MCF 10A (cell line): ENCODE measurements around the gene EPHB1. TPM values are rescaled to one million over a fixed set of nuclear protein-coding genes. Genes with fewer than 3 reads are reported as not detected.

ENCODE experiments used
- BruUV-seq: library from RNA; stranded (reverse); fragments of 400-500 nt; replicated peaks from 2 replicates; lab custom pipeline; 2021; lab: Mats Ljungman, UMichigan
- CTCF ChIA-PET: fragments of 300-600 bp; sonication (Branson Sonifier 250); formaldehyde crosslinking; extraction: SDS; loops from one replicate; lab custom pipeline; 2021; ENCODE audit warnings: antibody characterized with exemption, inconsistent platforms; lab: Yijun Ruan, JAX
- POLR2A ChIA-PET: fragments of 300-600, 350-650 bp; sonication (Branson Sonifier 250); formaldehyde crosslinking; extraction: SDS; loops from one replicate; lab custom pipeline; 2020; ENCODE audit warnings: antibody characterized with exemption, inconsistent platforms; lab: Yijun Ruan, JAX
- DNase-seq: peaks from one replicate; pipeline ENCODE4 v3.0.0-alpha.2; 2018; ENCODE audit not compliant: unreplicated experiment
- H3K27ac Mint-ChIP-seq: one replicate; pipeline ENCODE4 v1.8.0; 2022; ENCODE audit warnings: mild to moderate bottlenecking, low read depth, mixed read lengths; ENCODE audit not compliant: unreplicated experiment
- H3K27me3 Mint-ChIP-seq: one replicate; pipeline ENCODE4 v1.8.0; 2022; ENCODE audit warnings: mixed read lengths; ENCODE audit not compliant: insufficient read depth, unreplicated experiment
- H3K36me3 Mint-ChIP-seq: one replicate; pipeline ENCODE4 v1.8.0; 2022; ENCODE audit warnings: mild to moderate bottlenecking, moderate library complexity, mixed read lengths; ENCODE audit not compliant: insufficient read depth, unreplicated experiment
- H3K4me1 Mint-ChIP-seq: one replicate; pipeline ENCODE4 v1.8.0; 2022; ENCODE audit warnings: mixed read lengths; ENCODE audit not compliant: insufficient read depth, unreplicated experiment
- H3K4me3 Mint-ChIP-seq: one replicate; pipeline ENCODE4 v1.8.0; 2022; ENCODE audit warnings: mild to moderate bottlenecking, moderate library complexity, mixed read lengths; ENCODE audit not compliant: unreplicated experiment
- H3K9me3 Mint-ChIP-seq: one replicate; pipeline ENCODE4 v1.8.0; 2022; ENCODE audit warnings: mixed read lengths; ENCODE audit not compliant: unreplicated experiment
- CTCF ChIP-seq: fragments of 200-600 bp; IDR thresholded peaks from one replicate; pipeline ENCODE4 v1.8.0; 2022; ENCODE audit warnings: antibody characterized with exemption, mild to moderate bottlenecking; ENCODE audit not compliant: unreplicated experiment
- intact Hi-C: fragments of 100-400 bp; cut with micrococcal nuclease; formaldehyde crosslinking; loops from 2 replicates; pipeline ENCODE4 v1.14.1; 2022
- total RNA-seq: library from RNA; stranded (reverse); gene quantifications from 2 replicates; pipeline ENCODE4 v1.2.3, GENCODE V29; 2022

EPHB1 gene
- total RNA-seq, 1 experiment from 2014 or later, result not detected

GRCh38 chr3:134813618-134814017, 18.6 kb downstream of the EPHB1 start:
- no peak for DNase-seq
- Mint-ChIP-seq H3K36me3 (no peaks in the 10 kb centered on the region), H3K4me1 (no peaks in the 10 kb centered on the region), H3K27ac (no peak overlapping the region), H3K27me3 (peaks cover 12% of the 10 kb centered on the region), H3K9me3 (no peaks in the 10 kb centered on the region), H3K4me3 (no peak overlapping the region)
- no peak for TF ChIP-seq CTCF
- ChIA-PET POLR2A (no interaction called here), CTCF (no interaction called here)
- no TSS peak for BruUV-seq
- intact Hi-C loops, result no loop called here

GRCh38 chr3:134815519-134815918, 20.5 kb downstream of the EPHB1 start:
- no peak for TF ChIP-seq CTCF
- intact Hi-C loops, result no loop called here
- ChIA-PET POLR2A (no interaction called here), CTCF (interaction anchor here (0.6 kb wide), 1 partner anchor 755 kb away, joined by 5 read pairs; no protein-coding TSS in a partner anchor)
- DNase-seq, result no peak
- Mint-ChIP-seq H3K4me1 (no peaks in the 10 kb centered on the region), H3K27ac (no peak overlapping the region), H3K27me3 (peaks cover 12% of the 10 kb centered on the region), H3K9me3 (no peaks in the 10 kb centered on the region), H3K4me3 (no peak overlapping the region), H3K36me3 (no peaks in the 10 kb centered on the region)
- no TSS peak for BruUV-seq

GRCh38 chr3:134816623-134817022, 21.6 kb downstream of the EPHB1 start:
- POLR2A ChIA-PET, result no interaction called here
- Mint-ChIP-seq H3K4me3 (no peak overlapping the region), H3K36me3 (no peaks in the 10 kb centered on the region), H3K27ac (no peak overlapping the region), H3K27me3 (peaks cover 12% of the 10 kb centered on the region), H3K4me1 (no peaks in the 10 kb centered on the region), H3K9me3 (no peaks in the 10 kb centered on the region)
- no TSS peak for BruUV-seq
- intact Hi-C loops, result no loop called here
- no peak for DNase-seq
- no peak for TF ChIP-seq CTCF
- CTCF ChIA-PET, result interaction anchor here (0.6 to 0.9 kb wide), 2 partner anchors 1000 to 1078 kb away, joined by 4 to 5 read pairs; no protein-coding TSS in a partner anchor

- DNase-seq, result no peak
- peaks cover 12% of the 10 kb centered on the region for H3K27me3 Mint-ChIP-seq
- H3K4me3 Mint-ChIP-seq, result no peak overlapping the region
- intact Hi-C loops, result no loop called here
- CTCF ChIA-PET, result interaction anchor here (0.9 kb wide), 1 partner anchor 1077 kb away, joined by 5 read pairs; no protein-coding TSS in a partner anchor
- TF ChIP-seq CTCF, result no peak
- no peaks in the 10 kb centered on the region for H3K4me1 Mint-ChIP-seq
- POLR2A ChIA-PET, result no interaction called here
- no TSS peak for BruUV-seq
- no peak overlapping the region for H3K27ac Mint-ChIP-seq
- H3K36me3 Mint-ChIP-seq, result no peaks in the 10 kb centered on the region
- no peaks in the 10 kb centered on the region for H3K9me3 Mint-ChIP-seq
These were observed 22.2 kb downstream of the EPHB1 start for GRCh38 chr3:134817297-134817696.
